CD4-positive, alpha-beta T cell (primary cell): Measurements from ENCODE around the gene YWHAG. TPM values are rescaled to one million over a fixed set of nuclear protein-coding genes. Genes with fewer than 3 reads are reported as not detected.

Source experiments
- ATAC-seq: fragments of 200-7000 bp; cut with Tn5 transposase; one replicate; pipeline ENCODE4 v1.10.0; 2022; ENCODE audit warnings: mild to moderate bottlenecking; ENCODE audit not compliant: poor library complexity
- CTCF ChIA-PET: fragments of 350-600 bp; sonication (Branson Sonifier 250); formaldehyde crosslinking; loops from one replicate; lab custom pipeline; 2021; ENCODE audit warnings: antibody characterized with exemption, inconsistent platforms; lab: Charles Lee
- POLR2A ChIA-PET: fragments of 350-600 bp; sonication (Branson Sonifier 250); formaldehyde crosslinking; loops from one replicate; lab custom pipeline; 2021; ENCODE audit warnings: antibody characterized with exemption, inconsistent platforms; lab: Charles Lee
- DNase-seq, 14 experiments: peaks; one replicate each; pipeline ENCODE4 v3.0.0-alpha.2; 2013 to 2020; ENCODE audit warnings: mixed read lengths in 2 of 14
- H3K27ac ChIP-seq, 2 donors: one replicate each; pipeline versions ENCODE4 v1.5.1 to v1.7.0; 2013; ENCODE audit warnings: low read length in 2 of 2, low read depth in 1 of 2, mild to moderate bottlenecking in 1 of 2
- H3K27me3 ChIP-seq, 2 experiments: 1 replicate in 1 of 2; 2 replicates in 1 of 2; pipeline versions ENCODE4 v1.6.1 to v1.7.0; 2013; ENCODE audit warnings: low read length in 2 of 2, control low read depth in 1 of 2, mild to moderate bottlenecking in 1 of 2, moderate library complexity in 1 of 2; ENCODE audit not compliant: insufficient read depth in 2 of 2, control insufficient read depth in 1 of 2
- H3K36me3 ChIP-seq: one replicate; pipeline ENCODE4 v1.6.1; 2013; ENCODE audit warnings: low read length, control low read depth; ENCODE audit not compliant: insufficient read depth
- H3K4me1 ChIP-seq: one replicate; pipeline ENCODE4 v1.6.1; 2013; ENCODE audit warnings: low read length, control low read depth; ENCODE audit not compliant: insufficient read depth
- H3K4me3 ChIP-seq: one replicate; pipeline ENCODE4 v1.5.1; 2013; ENCODE audit warnings: mild to moderate bottlenecking, low read length, moderate library complexity
- H3K9me3 ChIP-seq, 2 experiments: 1 replicate in 1 of 2; 2 replicates in 1 of 2; pipeline versions ENCODE4 v1.6.1 to v1.7.0; 2013; ENCODE audit warnings: low read length in 2 of 2, mild to moderate bottlenecking in 2 of 2, control low read depth in 1 of 2, moderate library complexity in 1 of 2; ENCODE audit not compliant: control insufficient read depth in 1 of 2, insufficient read depth in 1 of 2
- H3K27ac Mint-ChIP-seq: one replicate; pipeline ENCODE4 v1.8.0; 2020; ENCODE audit warnings: mixed read lengths
- H3K27me3 Mint-ChIP-seq: one replicate; pipeline ENCODE4 v1.8.0; 2021; ENCODE audit warnings: mixed read lengths
- H3K36me3 Mint-ChIP-seq: one replicate; pipeline ENCODE4 v1.8.0; 2021; ENCODE audit warnings: low read depth, mixed read lengths
- H3K4me1 Mint-ChIP-seq: one replicate; pipeline ENCODE4 v1.8.0; 2021; ENCODE audit warnings: low read depth, mixed read lengths
- H3K4me3 Mint-ChIP-seq: one replicate; pipeline ENCODE4 v1.8.0; 2020; ENCODE audit warnings: mild to moderate bottlenecking, mixed read lengths
- H3K9me3 Mint-ChIP-seq: one replicate; pipeline ENCODE4 v1.8.0; 2020; ENCODE audit warnings: mixed read lengths
- CTCF ChIP-seq: fragments of 200-600 bp; IDR thresholded peaks from one replicate; pipeline ENCODE4 v1.8.0; 2022; ENCODE audit warnings: antibody characterized with exemption, mild to moderate bottlenecking
- intact Hi-C, 2 experiments: fragments of 100-400 bp; cut with DNase I in 1 of 2; cut with micrococcal nuclease in 1 of 2; formaldehyde crosslinking; loops; one replicate each; pipeline versions ENCODE4 v1.15.1 to v1.9.0; 2023 to 2025; cut with DNase I, micrococcal nuclease
- total RNA-seq, 174 experiments: library from RNA in 2 of 174; stranded (reverse) in 2 of 174; gene quantifications; one replicate each; pipeline ENCODE4 v1.2.3 and lab custom pipeline; 2021 to 2026

Gene YWHAG
- total RNA-seq, 2 experiments from 2014 or later, result 23.4 to 24.3 TPM

- peak overlapping the region; percentile 4 for H3K27ac Mint-ChIP-seq
- peaks cover 71% of the 10 kb centered on the region for H3K36me3 Mint-ChIP-seq
- peak overlapping the region; percentile 46 for H3K4me3 Mint-ChIP-seq
- Histone ChIP-seq H3K4me3 (no peak overlapping the region), H3K4me1 (peaks cover 51% of the 10 kb centered on the region), H3K27ac (no peak overlapping the region), H3K36me3 (peaks cover 30% of the 10 kb centered on the region), H3K9me3 (no peaks in the 10 kb centered on the region), H3K27me3 (no peaks in the 10 kb centered on the region)
- no peaks in the 10 kb centered on the region for H3K9me3 Mint-ChIP-seq
- intact Hi-C loops, result no loop called here
- DNase-seq (no peak), ATAC-seq (no peak)
- H3K27me3 Mint-ChIP-seq, result no peaks in the 10 kb centered on the region
- peaks cover 74% of the 10 kb centered on the region for H3K4me1 Mint-ChIP-seq
- ChIA-PET CTCF (interaction anchor here (1.2 kb wide), 1 partner anchor 37 kb away, joined by 3 read pairs; no protein-coding TSS in a partner anchor), POLR2A (interaction anchor here (1.3 kb wide), 1 partner anchor 437 kb away, joined by 3 read pairs; the partner anchor contains the start of gene POR)
- TF ChIP-seq CTCF, result no peak
Measured at GRCh38 chr7:76351372-76351771, 7.4 kb downstream of the YWHAG start.

- TF ChIP-seq CTCF, result no peak
- Mint-ChIP-seq H3K27me3 (no peaks in the 10 kb centered on the region), H3K4me3 (no peak overlapping the region), H3K9me3 (no peaks in the 10 kb centered on the region), H3K4me1 (peaks cover 67% of the 10 kb centered on the region), H3K27ac (no peak overlapping the region), H3K36me3 (peaks cover 72% of the 10 kb centered on the region)
- Histone ChIP-seq H3K27me3 (no peaks in the 10 kb centered on the region), H3K27ac (no peak overlapping the region), H3K36me3 (peaks cover 37% of the 10 kb centered on the region), H3K4me3 (no peak overlapping the region), H3K4me1 (peaks cover 51% of the 10 kb centered on the region), H3K9me3 (no peaks in the 10 kb centered on the region)
- ChIA-PET POLR2A (interaction anchor here (1.2 to 1.9 kb wide), 2 partner anchors 10 to 31 kb away, joined by 5 to 6 read pairs; partner anchors contain the start of gene YWHAG), CTCF (interaction anchor here (1.4 kb wide), 1 partner anchor 35 kb away, joined by 7 read pairs; no protein-coding TSS in a partner anchor)
- ATAC-seq, result no peak
- no peak for DNase-seq
- intact Hi-C loops, result no loop called here
Measured at GRCh38 chr7:76349313-76349885, 9.4 kb downstream of the YWHAG start.

- TF ChIP-seq CTCF, result no peak
- ATAC-seq (no peak), DNase-seq (no peak)
- Mint-ChIP-seq H3K9me3 (no peaks in the 10 kb centered on the region), H3K4me3 (no peak overlapping the region), H3K36me3 (peaks cover 86% of the 10 kb centered on the region), H3K27me3 (no peaks in the 10 kb centered on the region), H3K27ac (peak overlapping the region; percentile 18), H3K4me1 (peaks cover 73% of the 10 kb centered on the region)
- no peak overlapping the region for H3K4me3 ChIP-seq
- peaks cover 37% of the 10 kb centered on the region for H3K4me1 ChIP-seq
- H3K27ac ChIP-seq, result no peak overlapping the region
- CTCF ChIA-PET, result interaction anchor here (0.7 to 1.3 kb wide), 3 partner anchors 22 to 1683 kb away, joined by 3 to 4 read pairs (median 3); no protein-coding TSS in a partner anchor
- H3K36me3 ChIP-seq, result peaks cover 50% of the 10 kb centered on the region
- POLR2A ChIA-PET, result no interaction called here
- intact Hi-C loops, result no loop called here
- no peaks in the 10 kb centered on the region for H3K27me3 ChIP-seq
- no peaks in the 10 kb centered on the region for H3K9me3 ChIP-seq
Measured at GRCh38 chr7:76347710-76348109, 11.1 kb downstream of the YWHAG start.
